IgD-negative memory B cell (primary cell): ENCODE results near the gene FGFBP3. TPM values are rescaled to one million over a fixed set of nuclear protein-coding genes. Genes with fewer than 3 reads are reported as not detected.
"Not testable (repeated sequence)": the region's sequence is repeated elsewhere in the genome, so short reads cannot be mapped to it uniquely, and the experiment has no call there.

ENCODE experiments used
- H3K27ac Mint-ChIP-seq, 3 donors: one replicate each; pipeline ENCODE4 v1.8.0; 2020 to 2022; ENCODE audit warnings: mild to moderate bottlenecking in 3 of 3, mixed read lengths in 3 of 3, moderate library complexity in 1 of 3
- H3K27me3 Mint-ChIP-seq: one replicate; pipeline ENCODE4 v1.8.0; 2021; ENCODE audit warnings: mixed read lengths
- H3K36me3 Mint-ChIP-seq: one replicate; pipeline ENCODE4 v1.8.0; 2020; ENCODE audit warnings: mild to moderate bottlenecking, mixed read lengths
- H3K4me1 Mint-ChIP-seq, 3 donors: one replicate each; pipeline ENCODE4 v1.8.0; 2020 to 2022; ENCODE audit warnings: mixed read lengths in 3 of 3, mild to moderate bottlenecking in 1 of 3
- H3K4me3 Mint-ChIP-seq, 4 donors: one replicate each; pipeline ENCODE4 v1.8.0; 2020 to 2022; ENCODE audit warnings: mild to moderate bottlenecking in 4 of 4, mixed read lengths in 4 of 4, moderate library complexity in 3 of 4
- H3K9me3 Mint-ChIP-seq, 3 donors: one replicate each; pipeline ENCODE4 v1.8.0; 2020 to 2021; ENCODE audit warnings: mixed read lengths in 3 of 3, mild to moderate bottlenecking in 1 of 3
- polyA plus RNA-seq: library from polyadenylated mRNA; unstranded; fragments of 300-500 nt; fragmentation: Illumina TruSeq; gene quantifications from one replicate; pipeline ENCODE4 v1.2.3, GENCODE V29; 2021

Gene FGFBP3
- polyA plus RNA-seq, 1 donor from 2014 or later, result 2.2 TPM

GRCh38 chr10:91923371-91924211 is 14.3 kb upstream of the FGFBP3 start, which contains the start of gene BTAF1:
Gene BTAF1 (plus strand): TSS chr10:91923770. CDS start chr10:91924077, 307 bp downstream.
- H3K9me3 Mint-ChIP-seq, result peaks cover 0 to 2% (median 0%) of the 10 kb centered on the region in 3 donors
- H3K4me1 Mint-ChIP-seq, result peaks cover 29 to 31% (median 30%) of the 10 kb centered on the region in 3 donors
- peak within 1 kb of the TSS; percentile 91 to 99 (median 99) for H3K27ac Mint-ChIP-seq
- H3K27me3 Mint-ChIP-seq, result no peaks in the 10 kb centered on the region
- peaks cover 2% of the 10 kb centered on the region for H3K36me3 Mint-ChIP-seq
- H3K4me3 Mint-ChIP-seq, result peak within 1 kb of the TSS; percentile 90 to 96 (median 94)

- Mint-ChIP-seq H3K36me3 (peaks cover 3% of the 10 kb centered on the region), H3K4me3 (no peak overlapping the region), H3K9me3 (peaks cover 0 to 2% (median 0%) of the 10 kb centered on the region in 3 donors), H3K4me1 (peaks cover 8 to 13% (median 12%) of the 10 kb centered on the region in 3 donors), H3K27me3 (peaks cover 4% of the 10 kb centered on the region), H3K27ac (no peak overlapping the region)
Observed at GRCh38 chr10:91919651-91920050, 10.4 kb upstream of the FGFBP3 start.

GRCh38 chr10:91910467-91910866 is 1.2 kb upstream of the FGFBP3 start:
- Mint-ChIP-seq H3K27ac (no peak overlapping the region), H3K4me3 (no peak overlapping the region), H3K4me1 (peaks cover 7 to 10% (median 9%) of the 10 kb centered on the region in 3 donors), H3K27me3 (peaks cover 3% of the 10 kb centered on the region), H3K9me3 (peaks cover 0 to 3% (median 0%) of the 10 kb centered on the region in 3 donors), H3K36me3 (no peaks in the 10 kb centered on the region)

- peak overlapping the region; percentile 95 to 99 (median 98) for H3K4me3 Mint-ChIP-seq
- H3K27me3 Mint-ChIP-seq, result peaks cover 3% of the 10 kb centered on the region
- H3K9me3 Mint-ChIP-seq, result peaks cover 0 to 3% (median 0%) of the 10 kb centered on the region in 3 donors
- H3K27ac Mint-ChIP-seq, result peak overlapping the region; percentile 12 to 78 (median 76)
- H3K4me1 Mint-ChIP-seq, result peaks cover 7 to 10% (median 9%) of the 10 kb centered on the region in 3 donors
- H3K36me3 Mint-ChIP-seq, result no peaks in the 10 kb centered on the region
Observed at GRCh38 chr10:91908337-91909116, 759 bp downstream of the FGFBP3 start.

- Mint-ChIP-seq H3K27ac (peak overlapping the region in 1 of 3 donors; percentile 76), H3K4me3 (peak overlapping the region; percentile 86 to 96 (median 92)), H3K9me3 (peaks cover 0 to 3% (median 0%) of the 10 kb centered on the region in 3 donors), H3K27me3 (peaks cover under 1% of the 10 kb centered on the region), H3K4me1 (peaks cover 7 to 10% (median 9%) of the 10 kb centered on the region in 3 donors), H3K36me3 (no peaks in the 10 kb centered on the region)
Observed at GRCh38 chr10:91907914-91908336, 1.4 kb downstream of the FGFBP3 start.

- Mint-ChIP-seq H3K4me1 (peaks cover 7 to 10% (median 9%) of the 10 kb centered on the region in 3 donors), H3K27me3 (no peaks in the 10 kb centered on the region), H3K27ac (peak overlapping the region in 2 of 3 donors; percentile 6 to 76), H3K4me3 (peak overlapping the region; percentile 86 to 96 (median 92)), H3K9me3 (peaks cover 0 to 3% (median 0%) of the 10 kb centered on the region in 3 donors), H3K36me3 (no peaks in the 10 kb centered on the region)
Observed at GRCh38 chr10:91907033-91907594, 2.2 kb downstream of the FGFBP3 start.

- H3K4me1 Mint-ChIP-seq, result peaks cover 0 to 2% (median 1%) of the 10 kb centered on the region in 3 donors
- H3K36me3 Mint-ChIP-seq, result no peaks in the 10 kb centered on the region
- peaks cover 3% of the 10 kb centered on the region for H3K27me3 Mint-ChIP-seq
- H3K27ac Mint-ChIP-seq, result no peak overlapping the region
- H3K4me3 Mint-ChIP-seq, result peak overlapping the region in 1 of 4 donors; percentile 45
- no peaks in the 10 kb centered on the region for H3K9me3 Mint-ChIP-seq
Observed at GRCh38 chr10:91901784-91902677, 7.3 kb downstream of the FGFBP3 start.

GRCh38 chr10:91897421-91897820 is 11.9 kb downstream of the FGFBP3 start:
- Mint-ChIP-seq H3K9me3 (no peaks in the 10 kb centered on the region), H3K4me3 (no peak overlapping the region), H3K27ac (peak overlapping the region in 1 of 3 donors; percentile 62), H3K27me3 (peaks cover 8% of the 10 kb centered on the region), H3K4me1 (peaks cover 0 to 8% (median 6%) of the 10 kb centered on the region in 3 donors), H3K36me3 (no peaks in the 10 kb centered on the region)

GRCh38 chr10:91896212-91896756 is 13.0 kb downstream of the FGFBP3 start:
- H3K4me1 Mint-ChIP-seq, result peaks cover 0 to 8% (median 6%) of the 10 kb centered on the region in 3 donors
- H3K36me3 Mint-ChIP-seq, result no peaks in the 10 kb centered on the region
- no peak overlapping the region for H3K27ac Mint-ChIP-seq
- no peaks in the 10 kb centered on the region for H3K9me3 Mint-ChIP-seq
- H3K4me3 Mint-ChIP-seq, result no peak overlapping the region
- peaks cover 11% of the 10 kb centered on the region for H3K27me3 Mint-ChIP-seq

- not testable (repeated sequence) for H3K36me3 Mint-ChIP-seq, H3K4me1 Mint-ChIP-seq
- peak overlapping the region in 1 of 3 donors; percentile 67 for H3K27ac Mint-ChIP-seq
Observed at GRCh38 chr10:91894261-91894685, 15.0 kb downstream of the FGFBP3 start.

GRCh38 chr10:91893051-91893450 is 16.2 kb downstream of the FGFBP3 start:
- Mint-ChIP-seq H3K4me3 (no peak overlapping the region), H3K9me3 (no peaks in the 10 kb centered on the region), H3K27me3 (peaks cover 11% of the 10 kb centered on the region), H3K27ac (no peak overlapping the region), H3K36me3 (peaks cover 2% of the 10 kb centered on the region), H3K4me1 (peaks cover 4 to 9% (median 8%) of the 10 kb centered on the region in 3 donors)

More at GRCh38 chr10:91894261-91894685, 15.0 kb downstream of the FGFBP3 start:
- peaks cover 11% of the 10 kb centered on the region for H3K27me3 Mint-ChIP-seq
- H3K9me3 Mint-ChIP-seq, H3K4me3 Mint-ChIP-seq: not testable (repeated sequence)

- Mint-ChIP-seq H3K4me1 (peaks cover 10 to 16% (median 15%) of the 10 kb centered on the region in 3 donors), H3K9me3 (no peaks in the 10 kb centered on the region), H3K27ac (no peak overlapping the region), H3K27me3 (peaks cover 16% of the 10 kb centered on the region), H3K36me3 (peaks cover 2% of the 10 kb centered on the region), H3K4me3 (no peak overlapping the region)
Observed at GRCh38 chr10:91891125-91892001, 17.9 kb downstream of the FGFBP3 start.
